ENCODE results near the gene TEP1.

The TEP1 gene

GRCh38 chr14:20422886-20423285 is 9.6 kb upstream of the TEP1 start:
- no peak for TF ChIP-seq EZH2phosphoT487 (IDR thresholded peaks at IDR 0.05; ENCODE audit: low read depth)
- no peak for TF ChIP-seq CTCF (IDR thresholded peaks at IDR 0.05; ENCODE audit: low read depth, low read length)
- no peak overlapping the region for H3K27ac ChIP-seq (ENCODE audit: low read length)
- H3K4me2 ChIP-seq (ENCODE audit: low read length), result no peak overlapping the region

GRCh38 chr14:20421267-20421666 is 8.0 kb upstream of the TEP1 start:
- no peaks in the 10 kb centered on the region for H3K36me3 ChIP-seq (replicated peaks; ENCODE audit: low read depth, low read length)
- H4K20me1 ChIP-seq (ENCODE audit: insufficient read depth, low read length), result no peaks in the 10 kb centered on the region
- no peaks in the 10 kb centered on the region for H3K9me3 ChIP-seq (ENCODE audit: insufficient read depth, low read length)
- no peak overlapping the region for H3K27ac ChIP-seq (ENCODE audit: low read length)
- no peak overlapping the region for H2AFZ ChIP-seq (ENCODE audit: low read depth, low read length)
- no peaks in the 10 kb centered on the region for H3K79me2 ChIP-seq (ENCODE audit: low read length)
- H3K27me3 ChIP-seq (ENCODE audit: low read depth, low read length), result no peaks in the 10 kb centered on the region
- peaks cover 19% of the 10 kb centered on the region for H3K4me1 ChIP-seq (ENCODE audit: low read length)
- no peak overlapping the region for H3K4me3 ChIP-seq (ENCODE audit: low read length)
- no peak overlapping the region for H3K4me2 ChIP-seq (ENCODE audit: low read length)
- no peak overlapping the region for H3K9ac ChIP-seq (ENCODE audit: low read length)
- TF ChIP-seq EZH2phosphoT487 (IDR thresholded peaks at IDR 0.05; ENCODE audit: low read depth), result no peak
- no peak for TF ChIP-seq CTCF (IDR thresholded peaks at IDR 0.05; ENCODE audit: low read depth, low read length)

More at GRCh38 chr14:20422886-20423285, 9.6 kb upstream of the TEP1 start:
- no peak overlapping the region for H2AFZ ChIP-seq (ENCODE audit: low read depth, low read length)
- H3K27me3 ChIP-seq (ENCODE audit: low read depth, low read length), result no peaks in the 10 kb centered on the region
- H3K4me1 ChIP-seq (ENCODE audit: low read length), result peaks cover 24% of the 10 kb centered on the region
- H3K79me2 ChIP-seq (ENCODE audit: low read length), result no peaks in the 10 kb centered on the region
- H4K20me1 ChIP-seq (ENCODE audit: insufficient read depth, low read length), result no peaks in the 10 kb centered on the region
- H3K9me3 ChIP-seq (ENCODE audit: insufficient read depth, low read length), result no peaks in the 10 kb centered on the region
- H3K4me3 ChIP-seq (ENCODE audit: low read length), result no peak overlapping the region
- H3K36me3 ChIP-seq (replicated peaks; ENCODE audit: low read depth, low read length), result no peaks in the 10 kb centered on the region
- H3K9ac ChIP-seq (ENCODE audit: low read length), result no peak overlapping the region

GRCh38 chr14:20419419-20419818 is 6.1 kb upstream of the TEP1 start:
- no peak for TF ChIP-seq CTCF (IDR thresholded peaks at IDR 0.05; ENCODE audit: low read depth, low read length)
- no peak for TF ChIP-seq EZH2phosphoT487 (IDR thresholded peaks at IDR 0.05; ENCODE audit: low read depth)
- H3K9me3 ChIP-seq (ENCODE audit: insufficient read depth, low read length), result no peaks in the 10 kb centered on the region
- no peak overlapping the region for H3K27ac ChIP-seq (ENCODE audit: low read length)
- no peaks in the 10 kb centered on the region for H3K79me2 ChIP-seq (ENCODE audit: low read length)
- H3K36me3 ChIP-seq (replicated peaks; ENCODE audit: low read depth, low read length), result no peaks in the 10 kb centered on the region
- no peaks in the 10 kb centered on the region for H3K27me3 ChIP-seq (ENCODE audit: low read depth, low read length)
- no peak overlapping the region for H3K4me2 ChIP-seq (ENCODE audit: low read length)
- no peak overlapping the region for H2AFZ ChIP-seq (ENCODE audit: low read depth, low read length)
- no peak overlapping the region for H3K4me3 ChIP-seq (ENCODE audit: low read length)
- no peaks in the 10 kb centered on the region for H4K20me1 ChIP-seq (ENCODE audit: insufficient read depth, low read length)
- H3K4me1 ChIP-seq (ENCODE audit: low read length), result peaks cover 11% of the 10 kb centered on the region
- no peak overlapping the region for H3K9ac ChIP-seq (ENCODE audit: low read length)

- Histone ChIP-seq H3K9me3 (ENCODE audit: insufficient read depth, low read length) (no peaks in the 10 kb centered on the region), H2AFZ (ENCODE audit: low read depth, low read length) (no peak overlapping the region), H3K4me1 (ENCODE audit: low read length) (peaks cover 18% of the 10 kb centered on the region), H3K27ac (ENCODE audit: low read length) (no peak overlapping the region), H3K79me2 (ENCODE audit: low read length) (peaks cover 5% of the 10 kb centered on the region; the same call in 1 of the 2 replicates), H3K4me2 (ENCODE audit: low read length) (no peak overlapping the region), H3K27me3 (ENCODE audit: low read depth, low read length) (no peaks in the 10 kb centered on the region), H3K4me3 (ENCODE audit: low read length) (no peak overlapping the region), H3K9ac (ENCODE audit: low read length) (no peak overlapping the region), H4K20me1 (ENCODE audit: insufficient read depth, low read length) (no peaks in the 10 kb centered on the region), H3K36me3 (replicated peaks; ENCODE audit: low read depth, low read length) (no peaks in the 10 kb centered on the region)
- TF ChIP-seq EZH2phosphoT487 (IDR thresholded peaks at IDR 0.05; ENCODE audit: low read depth), result no peak
- no peak for TF ChIP-seq CTCF (IDR thresholded peaks at IDR 0.05; ENCODE audit: low read depth, low read length)
Observed at GRCh38 chr14:20418501-20418909, 5.2 kb upstream of the TEP1 start.

Data from OCI-LY3 (cell line).